Activated naive CD8-positive, alpha-beta T cell treated with anti-CD3 and anti-CD28 coated beads, Interleukin-2, amount 10 ng/mL, durations not matched to agents 7 days and 5 days (primary cell): ENCODE data around the gene PANK3. TPM values are rescaled to one million over a fixed set of nuclear protein-coding genes. Genes with fewer than 3 reads are reported as not detected.
"Not testable (repeated sequence)": the region's sequence is repeated elsewhere in the genome, so short reads cannot be mapped to it uniquely, and the experiment has no call there.

Experiments
- ATAC-seq: fragments of 150-1000 bp; cut with Tn5 transposase; one replicate; pipeline ENCODE4 v1.10.0; 2021; ENCODE audit warnings: low read depth, moderate library complexity
- POLR2A ChIA-PET: fragments of 350-600 bp; sonication (Branson Sonifier 250); formaldehyde crosslinking; loops from one replicate; lab custom pipeline; 2021; ENCODE audit warnings: antibody characterized with exemption; lab: Charles Lee
- DNase-seq: peaks from one replicate; pipeline ENCODE4 v3.0.0; 2021
- H3K27ac Mint-ChIP-seq: one replicate; pipeline ENCODE4 v1.8.0; 2022; ENCODE audit warnings: mild to moderate bottlenecking, mixed read lengths
- H3K27me3 Mint-ChIP-seq: one replicate; pipeline ENCODE4 v1.8.0; 2022; ENCODE audit warnings: mild to moderate bottlenecking, moderate library complexity, mixed read lengths
- H3K36me3 Mint-ChIP-seq: one replicate; pipeline ENCODE4 v1.8.0; 2021; ENCODE audit warnings: mild to moderate bottlenecking, mixed read lengths
- H3K4me1 Mint-ChIP-seq: one replicate; pipeline ENCODE4 v1.8.0; 2021; ENCODE audit warnings: mixed read lengths
- H3K4me3 Mint-ChIP-seq: one replicate; pipeline ENCODE4 v1.8.0; 2022; ENCODE audit warnings: mild to moderate bottlenecking, moderate library complexity, mixed read lengths
- H3K9me3 Mint-ChIP-seq: one replicate; pipeline ENCODE4 v1.8.0; 2021; ENCODE audit warnings: mixed read lengths
- total RNA-seq, 2 experiments: library from RNA; stranded (reverse); gene quantifications; one replicate each; pipeline ENCODE4 v1.2.3, GENCODE V29; 2021

PANK3 gene
- total RNA-seq, 2 experiments from 2014 or later = 51.3 to 52.2 TPM

- no peak overlapping the region for H3K27ac Mint-ChIP-seq
- no peak for DNase-seq
- H3K36me3 Mint-ChIP-seq = no peaks in the 10 kb centered on the region
- POLR2A ChIA-PET = no interaction called here
- H3K9me3 Mint-ChIP-seq = peaks cover 4% of the 10 kb centered on the region
- peaks cover 5% of the 10 kb centered on the region for H3K4me1 Mint-ChIP-seq
- ATAC-seq = no peak
- no peak overlapping the region for H3K4me3 Mint-ChIP-seq
- H3K27me3 Mint-ChIP-seq = peaks cover 9% of the 10 kb centered on the region
Observed at GRCh38 chr5:168585119-168585856, 6.1 kb upstream of the PANK3 start.

GRCh38 chr5:168583742-168584482 is 4.7 kb upstream of the PANK3 start:
- peaks cover 4% of the 10 kb centered on the region for H3K9me3 Mint-ChIP-seq
- DNase-seq (no peak), ATAC-seq (no peak)
- peaks cover 12% of the 10 kb centered on the region for H3K4me1 Mint-ChIP-seq
- POLR2A ChIA-PET = no interaction called here
- H3K27me3 Mint-ChIP-seq = peaks cover 9% of the 10 kb centered on the region
- no peak overlapping the region for H3K27ac Mint-ChIP-seq
- no peak overlapping the region for H3K4me3 Mint-ChIP-seq
- no peaks in the 10 kb centered on the region for H3K36me3 Mint-ChIP-seq

- DNase-seq, H3K27ac Mint-ChIP-seq, H3K4me3 Mint-ChIP-seq, H3K36me3 Mint-ChIP-seq, POLR2A ChIA-PET, ATAC-seq, H3K9me3 Mint-ChIP-seq, H3K27me3 Mint-ChIP-seq: not testable (repeated sequence)
- peaks cover 31% of the 10 kb centered on the region for H3K4me1 Mint-ChIP-seq
Observed at GRCh38 chr5:168580814-168581469, 1.8 kb upstream of the PANK3 start.

GRCh38 chr5:168580227-168580508 is 1.0 kb upstream of the PANK3 start:
- DNase-seq (no peak), ATAC-seq (no peak)
- peaks cover 38% of the 10 kb centered on the region for H3K4me1 Mint-ChIP-seq
- no peaks in the 10 kb centered on the region for H3K27me3 Mint-ChIP-seq
- H3K9me3 Mint-ChIP-seq = peaks cover 4% of the 10 kb centered on the region
- peak overlapping the region; percentile 87 for H3K4me3 Mint-ChIP-seq
- POLR2A ChIA-PET = interaction anchor here (1.0 to 2.1 kb wide), 2 partner anchors 8 to 94 kb away, joined by 5 to 9 read pairs; partner anchors contain the start of gene RARS1
- H3K27ac Mint-ChIP-seq = peak overlapping the region; percentile 96
- H3K36me3 Mint-ChIP-seq = peaks cover 10% of the 10 kb centered on the region

GRCh38 chr5:168579488-168580226 is 489 bp upstream of the PANK3 start:
- peak; percentile 97 for ATAC-seq
- peak overlapping the region; percentile 87 for H3K4me3 Mint-ChIP-seq
- POLR2A ChIA-PET = interaction anchor here (1.0 to 2.1 kb wide), 2 partner anchors 8 to 93 kb away, joined by 5 to 9 read pairs; partner anchors contain the start of gene RARS1
- H3K4me1 Mint-ChIP-seq = peaks cover 39% of the 10 kb centered on the region
- H3K27ac Mint-ChIP-seq = peak overlapping the region; percentile 96
- H3K27me3 Mint-ChIP-seq = no peaks in the 10 kb centered on the region
- peaks cover 6% of the 10 kb centered on the region for H3K9me3 Mint-ChIP-seq
- peaks cover 12% of the 10 kb centered on the region for H3K36me3 Mint-ChIP-seq
- peak; percentile 95 for DNase-seq

GRCh38 chr5:168578006-168578405 is 1.2 kb downstream of the PANK3 start:
- POLR2A ChIA-PET = no interaction called here
- H3K9me3 Mint-ChIP-seq = peaks cover 2% of the 10 kb centered on the region
- peaks cover 36% of the 10 kb centered on the region for H3K4me1 Mint-ChIP-seq
- no peak for DNase-seq
- peak overlapping the region; percentile 85 for H3K27ac Mint-ChIP-seq
- H3K36me3 Mint-ChIP-seq = peaks cover 12% of the 10 kb centered on the region
- ATAC-seq = no peak
- no peaks in the 10 kb centered on the region for H3K27me3 Mint-ChIP-seq
- peak overlapping the region; percentile 96 for H3K4me3 Mint-ChIP-seq

- Mint-ChIP-seq H3K27ac (no peak overlapping the region), H3K36me3 (peaks cover 20% of the 10 kb centered on the region), H3K9me3 (peaks cover 2% of the 10 kb centered on the region), H3K4me3 (no peak overlapping the region), H3K4me1 (peaks cover 40% of the 10 kb centered on the region), H3K27me3 (no peaks in the 10 kb centered on the region)
- POLR2A ChIA-PET = no interaction called here
- ATAC-seq = no peak
- DNase-seq = no peak
Observed at GRCh38 chr5:168575391-168576372, 3.5 kb downstream of the PANK3 start.

GRCh38 chr5:168574156-168574555 is 5.0 kb downstream of the PANK3 start:
- H3K27me3 Mint-ChIP-seq, H3K27ac Mint-ChIP-seq, H3K9me3 Mint-ChIP-seq, ATAC-seq, H3K4me3 Mint-ChIP-seq, POLR2A ChIA-PET, DNase-seq: not testable (repeated sequence)
- peaks cover 34% of the 10 kb centered on the region for H3K4me1 Mint-ChIP-seq
- peaks cover 24% of the 10 kb centered on the region for H3K36me3 Mint-ChIP-seq

GRCh38 chr5:168573663-168574062 is 5.5 kb downstream of the PANK3 start:
- not testable (repeated sequence) for ATAC-seq

GRCh38 chr5:168570490-168571328 is 8.5 kb downstream of the PANK3 start:
- Mint-ChIP-seq H3K36me3 (peaks cover 30% of the 10 kb centered on the region), H3K4me1 (peaks cover 16% of the 10 kb centered on the region), H3K27ac (no peak overlapping the region), H3K27me3 (no peaks in the 10 kb centered on the region), H3K4me3 (no peak overlapping the region), H3K9me3 (peaks cover 2% of the 10 kb centered on the region)
- POLR2A ChIA-PET = no interaction called here
- no peak for ATAC-seq
- no peak for DNase-seq

More at GRCh38 chr5:168573663-168574062, 5.5 kb downstream of the PANK3 start:
- H3K27me3 Mint-ChIP-seq, POLR2A ChIA-PET, H3K9me3 Mint-ChIP-seq, H3K27ac Mint-ChIP-seq, H3K4me3 Mint-ChIP-seq, DNase-seq: not testable (repeated sequence)
- Mint-ChIP-seq H3K4me1 (peaks cover 34% of the 10 kb centered on the region), H3K36me3 (peaks cover 24% of the 10 kb centered on the region)

- Mint-ChIP-seq H3K27me3 (no peaks in the 10 kb centered on the region), H3K27ac (no peak overlapping the region), H3K9me3 (no peaks in the 10 kb centered on the region), H3K36me3 (peaks cover 27% of the 10 kb centered on the region), H3K4me1 (peaks cover 10% of the 10 kb centered on the region), H3K4me3 (no peak overlapping the region)
- ATAC-seq (no peak), DNase-seq (no peak)
- POLR2A ChIA-PET = no interaction called here
Observed at GRCh38 chr5:168568738-168569137, 10.4 kb downstream of the PANK3 start.
